Activated CD4-positive, alpha-beta T cell treated with anti-CD3 and anti-CD28 coated beads, Interleukin-2, amount 50 U/mL, for 48 hours (primary cell): ENCODE data around the gene TXNDC17.
"Not testable (repeated sequence)": the region's sequence is repeated elsewhere in the genome, so short reads cannot be mapped to it uniquely, and the experiment has no call there.

Experiments
- DNase-seq, 2 experiments: peaks; one replicate each; pipeline ENCODE4 v3.0.0-alpha.2; 2020

The TXNDC17 gene

GRCh38 chr17:6684881-6685767 lies 44.3 kb downstream of the TXNDC17 start:
- no peak for DNase-seq

- no peak for DNase-seq
These were observed 45.2 kb downstream of the TXNDC17 start for GRCh38 chr17:6686026-6686425.

GRCh38 chr17:6688944-6689343 lies 48.1 kb downstream of the TXNDC17 start:
- no peak for DNase-seq

GRCh38 chr17:6690641-6691040 lies 49.8 kb downstream of the TXNDC17 start:
- DNase-seq: no peak

- no peak for DNase-seq
These were observed 50.7 kb downstream of the TXNDC17 start for GRCh38 chr17:6691546-6691945.

GRCh38 chr17:6691958-6692357 lies 51.1 kb downstream of the TXNDC17 start:
- not testable (repeated sequence) for DNase-seq
